ENCODE data around the gene CMC2.

DNA sequence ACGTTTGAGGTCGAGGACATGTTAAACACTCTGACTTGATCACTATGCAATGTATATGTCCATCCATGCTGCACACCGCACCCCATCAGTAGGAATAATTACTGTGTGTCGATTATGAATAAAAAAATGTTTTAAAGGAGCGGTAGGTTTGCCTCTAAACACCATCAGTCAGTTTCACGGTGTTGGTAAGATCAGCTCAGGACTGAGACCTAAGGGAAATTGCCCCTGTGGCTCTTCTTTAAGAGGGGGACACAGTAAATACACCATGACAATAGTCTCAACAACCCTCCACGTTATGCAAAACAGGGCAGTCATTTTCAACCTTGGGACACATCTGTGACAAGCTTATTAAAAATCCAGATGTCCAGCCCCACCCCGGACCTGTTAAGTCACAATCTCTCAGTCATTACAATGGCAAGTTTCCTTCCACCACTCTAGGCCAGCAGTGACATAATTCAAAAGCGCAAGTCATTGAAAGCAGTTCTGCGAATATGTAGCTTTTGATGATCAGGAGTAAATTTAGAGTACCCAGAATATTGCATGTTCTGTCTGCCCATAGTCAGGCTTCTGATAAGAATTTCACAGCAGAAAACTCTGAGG is 30.2 kb upstream of the CMC2 start:
- TF ChIP-seq POLR2A (IDR thresholded peaks at IDR 0.05; ENCODE audit: low read depth, low read length) (no peak), POLR2AphosphoS5 (IDR thresholded peaks at IDR 0.05; ENCODE audit: low read depth, low read length) (no peak), TAF1 (IDR thresholded peaks at IDR 0.05; ENCODE audit: low read depth, low read length) (no peak)

Data from GM12891 (cell line).